ENCODE measurements around the gene CYGB.

DNA sequence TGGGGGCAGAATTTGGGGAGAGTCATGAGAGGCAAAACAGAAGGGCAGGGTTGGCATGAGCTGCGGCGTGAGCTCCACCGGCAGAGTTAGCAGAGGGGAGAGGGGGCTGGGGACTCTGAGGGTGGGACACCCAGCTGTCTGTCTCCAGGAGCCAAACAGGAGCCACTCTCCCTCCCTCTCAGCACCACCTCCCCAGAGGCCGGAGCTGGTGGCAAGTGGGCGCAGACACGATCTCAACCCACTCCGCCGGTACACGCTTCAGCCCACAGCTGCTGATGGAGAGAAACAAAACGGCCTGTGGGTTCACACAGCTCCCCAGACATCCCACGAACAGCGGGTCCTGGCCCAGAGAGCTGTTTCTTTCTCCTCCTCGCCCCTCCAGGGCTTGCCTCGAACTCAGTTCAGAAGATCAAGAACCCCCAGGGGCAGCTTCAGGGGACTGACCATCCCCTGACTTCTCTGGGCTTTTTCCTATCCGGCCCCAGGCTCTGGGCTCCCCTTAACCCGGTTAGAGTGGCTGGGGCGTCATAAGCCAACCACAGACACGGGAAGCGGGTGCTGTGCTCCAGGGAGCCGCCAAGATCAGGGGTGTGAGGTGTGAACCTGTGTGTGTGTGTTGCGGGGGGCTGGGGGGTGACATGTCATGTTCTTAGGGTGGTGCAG, 43.9 kb downstream of the CYGB start:
- TF ChIP-seq POLR2A (IDR thresholded peaks at IDR 0.05; ENCODE audit: low read length) (no peak), GATA1 (IDR thresholded peaks at IDR 0.05; ENCODE audit: low read depth, low read length) (no peak)
